GM18867 (cell line): ENCODE measurements around the gene TOX2.
A peak's percentile ranks its signal among the peaks of the same experiment; 100 is the strongest.

Experiments
- ATAC-seq: cut with Tn5 transposase; IDR thresholded peaks from one replicate; pipeline ENCODE4 v1.9.1; 2021; ENCODE audit warnings: mild to moderate bottlenecking, moderate library complexity; ENCODE audit not compliant: unreplicated experiment

TOX2 gene

GRCh38 chr20:43938932-43939761 lies 24.5 kb downstream of the TOX2 start:
- no peak for ATAC-seq

GRCh38 chr20:43939762-43940121 lies 25.1 kb downstream of the TOX2 start:
- no peak for ATAC-seq

GRCh38 chr20:43940518-43941225 lies 26.0 kb downstream of the TOX2 start:
- no peak for ATAC-seq

DNA sequence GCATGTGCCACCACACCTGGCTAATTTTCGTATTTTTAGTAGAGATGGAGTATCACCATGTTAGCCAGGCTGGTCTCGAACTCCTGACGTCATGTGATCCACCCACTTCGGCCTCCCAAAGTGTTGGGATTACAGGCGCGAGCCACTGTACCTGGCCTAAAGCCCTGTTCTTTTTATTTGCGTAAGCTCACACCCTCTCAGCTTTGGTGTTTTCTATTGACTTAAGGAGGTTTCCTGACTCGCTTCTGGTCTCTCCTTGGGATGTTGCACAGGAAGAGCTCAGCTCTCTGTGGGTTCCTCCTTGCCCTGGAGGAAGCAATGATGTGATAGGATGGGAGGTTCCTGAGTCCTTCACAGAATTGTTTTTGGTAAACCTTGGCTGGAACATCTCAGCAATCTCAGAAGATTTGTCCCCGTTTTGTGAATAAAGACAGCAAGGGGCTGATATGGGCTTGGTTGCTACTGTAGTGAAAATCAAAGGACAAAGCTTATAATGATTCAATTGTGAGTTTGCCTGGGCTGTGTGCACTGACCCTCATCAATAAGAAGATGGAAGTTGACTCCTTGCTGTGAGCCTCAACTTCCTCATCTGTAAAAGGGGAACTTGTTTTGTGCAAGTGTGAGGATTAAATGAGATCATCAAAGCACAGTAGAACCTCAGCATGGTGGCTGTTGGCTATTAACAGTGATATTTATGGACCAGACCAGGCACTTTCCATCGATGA lies 27.0 kb downstream of the TOX2 start:
- ATAC-seq: peak; percentile 42

DNA sequence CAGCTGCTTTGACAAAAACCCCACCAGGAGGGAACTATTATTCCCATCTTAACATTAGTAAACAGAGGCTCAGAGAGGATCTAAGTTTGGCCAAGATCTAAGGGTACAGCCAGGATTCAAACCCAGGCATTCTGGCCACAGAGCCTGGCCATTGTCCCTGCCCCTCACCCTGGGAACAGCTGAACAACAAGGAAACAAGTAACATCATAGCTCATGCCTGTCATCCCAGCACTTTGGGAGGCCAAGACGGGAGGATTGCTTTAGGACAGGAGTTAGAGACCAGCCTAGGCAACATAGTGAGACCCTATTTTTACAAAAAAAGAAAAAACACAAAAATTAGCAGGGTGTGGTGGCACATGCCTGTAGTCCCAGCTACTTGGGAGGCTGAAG lies 27.5 kb downstream of the TOX2 start:
- no peak for ATAC-seq

DNA sequence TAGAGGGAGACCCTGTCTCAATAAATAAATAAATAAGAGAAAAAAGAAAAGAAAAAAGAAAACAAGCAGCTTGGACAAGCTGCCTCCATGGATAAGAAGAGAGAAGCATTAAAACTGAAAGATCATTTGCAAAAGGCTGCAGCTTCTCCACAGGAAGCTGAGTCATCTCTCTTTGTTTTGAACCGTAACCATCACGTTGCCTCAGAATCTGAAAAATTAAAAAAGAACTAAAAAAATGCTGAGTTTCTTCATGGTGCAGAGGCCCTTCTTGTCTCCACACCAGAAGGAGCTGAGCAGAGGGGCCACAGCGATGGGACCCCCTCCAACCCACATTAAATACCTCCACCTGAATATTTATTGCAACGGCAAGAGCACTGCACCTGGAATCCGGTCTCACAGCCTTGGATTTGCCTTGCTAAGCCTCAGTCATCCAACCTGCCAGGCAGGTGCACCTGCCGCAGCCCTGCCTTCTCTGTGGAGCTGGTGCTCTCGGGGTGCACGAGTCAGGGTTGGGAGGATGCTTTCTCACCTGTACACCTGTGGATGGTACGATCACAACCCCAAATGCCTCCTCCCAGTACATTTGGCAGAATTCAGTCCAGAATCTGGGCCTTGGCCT lies 28.1 kb downstream of the TOX2 start:
- peak; percentile 58 for ATAC-seq

DNA sequence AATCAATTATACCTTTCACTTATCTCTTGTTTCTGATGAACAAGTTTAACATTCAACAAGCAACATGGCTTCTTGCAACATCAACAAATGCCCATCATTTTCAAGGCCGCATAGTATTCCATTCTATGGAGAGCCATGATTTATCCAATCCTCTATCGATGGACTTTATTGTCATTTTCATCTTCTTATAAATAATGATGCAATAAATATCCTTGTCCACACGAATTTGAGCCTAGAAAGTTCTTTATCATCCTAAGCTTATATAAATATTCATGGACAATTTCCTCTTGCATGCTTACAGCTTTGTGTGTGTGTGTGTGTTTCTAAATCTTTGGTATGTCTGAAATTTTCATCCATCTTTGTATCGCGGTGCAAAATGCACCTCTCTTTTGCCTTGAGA lies 29.1 kb downstream of the TOX2 start:
- ATAC-seq: no peak

DNA sequence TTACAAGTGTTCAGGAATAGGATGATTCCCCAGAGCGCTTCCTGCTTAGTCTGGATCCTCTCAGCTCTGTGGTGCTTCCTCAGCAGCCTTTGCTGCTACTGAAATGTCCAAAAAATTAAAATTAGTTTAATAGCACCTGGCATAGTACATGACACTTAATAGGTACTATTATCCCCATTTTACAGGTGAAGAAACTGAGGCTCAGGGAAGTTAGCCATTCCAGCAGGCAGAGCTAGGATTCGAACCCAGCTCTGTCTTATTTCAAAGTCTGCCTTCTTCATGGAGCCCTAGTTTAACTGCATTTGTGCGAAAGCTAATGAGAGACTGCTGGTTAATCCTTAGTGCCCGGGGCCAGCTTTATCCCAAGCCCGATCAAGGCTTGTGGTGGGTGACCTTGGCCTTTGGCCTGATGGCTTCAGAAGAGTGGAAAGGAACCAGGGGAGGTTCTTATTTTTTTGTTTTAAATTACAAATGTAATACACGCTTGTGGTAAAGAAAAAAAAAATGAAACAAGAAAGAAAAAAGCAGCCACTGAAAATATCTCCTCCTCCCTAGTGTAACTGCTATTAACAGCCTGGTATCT lies 30.1 kb downstream of the TOX2 start:
- ATAC-seq: no peak

GRCh38 chr20:43945391-43946205 lies 30.9 kb downstream of the TOX2 start:
- no peak for ATAC-seq

DNA sequence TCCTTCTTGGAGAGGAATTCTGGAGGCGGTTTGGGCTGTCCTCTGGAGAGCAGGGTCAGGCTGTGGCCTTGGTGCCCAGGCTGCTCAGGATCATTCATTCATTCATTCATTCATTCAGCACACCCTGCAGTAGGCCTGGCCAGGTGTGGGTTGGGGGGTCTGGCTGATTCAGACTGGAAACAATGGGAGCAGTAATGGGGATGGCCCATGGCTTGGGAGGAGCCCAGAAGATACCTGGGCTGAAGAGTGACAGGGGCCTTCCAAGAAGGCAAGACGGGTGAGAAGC lies 31.5 kb downstream of the TOX2 start:
- no peak for ATAC-seq

GRCh38 chr20:43946659-43947315 lies 32.1 kb downstream of the TOX2 start:
- ATAC-seq: no peak

- ATAC-seq: no peak
Measured at GRCh38 chr20:43947316-43947710, 32.7 kb downstream of the TOX2 start.

GRCh38 chr20:43948455-43948854 lies 33.8 kb downstream of the TOX2 start:
- no peak for ATAC-seq

DNA sequence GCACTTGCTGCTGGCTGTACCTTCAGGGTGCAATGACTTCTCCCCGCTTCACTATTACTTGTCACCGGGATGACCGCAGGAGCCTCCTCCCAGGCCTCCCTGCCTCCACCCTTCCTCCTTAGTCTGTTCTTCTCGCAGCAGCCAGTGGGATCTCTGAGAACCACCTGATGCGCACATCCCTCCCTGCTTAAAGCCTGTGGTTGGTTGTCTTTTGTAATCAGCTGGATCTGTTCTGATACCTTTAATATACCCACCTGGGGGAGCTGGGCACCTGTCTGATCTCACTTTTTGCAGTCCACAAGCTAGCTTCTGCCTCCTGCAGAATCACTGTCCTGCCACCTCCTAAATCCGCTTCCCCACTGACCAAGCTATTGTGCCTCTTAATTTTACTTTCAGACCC lies 34.6 kb downstream of the TOX2 start:
- ATAC-seq: no peak

DNA sequence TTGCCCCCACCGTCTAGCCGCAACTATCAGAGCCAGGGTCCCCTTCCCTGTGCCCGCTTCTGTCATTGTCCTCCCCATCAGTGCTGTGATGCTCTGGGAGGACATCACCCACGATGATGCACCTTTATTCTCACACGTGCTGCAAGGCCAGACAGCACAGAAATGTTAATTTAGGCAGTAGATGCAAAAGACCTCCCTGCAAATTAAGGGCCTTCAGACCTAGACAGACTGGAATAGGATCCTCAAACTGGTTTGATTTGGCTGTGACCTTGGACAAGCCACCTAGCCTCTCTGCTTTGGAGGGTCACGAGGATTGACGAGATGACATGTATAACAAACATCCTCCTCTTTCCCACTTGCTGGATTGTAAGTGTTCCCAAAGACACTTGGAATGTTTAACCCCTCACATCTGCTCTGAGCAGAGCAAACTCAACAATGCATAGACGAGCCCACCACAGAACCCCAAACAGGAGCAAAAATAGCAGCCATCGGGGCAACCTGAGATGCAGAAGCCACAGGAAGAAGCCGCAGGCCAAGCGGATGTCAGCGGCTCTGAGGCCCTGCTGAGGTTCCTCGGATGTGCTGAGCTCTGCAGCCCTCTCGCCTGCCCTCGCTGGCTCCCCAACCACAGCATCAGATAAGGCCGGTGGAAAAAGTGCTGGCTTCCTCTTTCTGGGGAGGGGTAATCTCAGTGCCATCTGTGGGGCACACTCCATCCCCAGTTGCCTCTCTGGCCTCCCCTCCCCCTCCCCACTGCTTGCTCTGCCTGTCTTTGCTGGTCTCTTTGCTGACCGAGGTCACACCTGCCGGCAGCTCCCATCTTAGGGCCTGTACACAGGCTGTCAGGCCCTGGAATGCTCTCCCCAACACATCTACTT lies 35.3 kb downstream of the TOX2 start:
- peak; percentile 56 for ATAC-seq

- no peak for ATAC-seq
Measured at GRCh38 chr20:43953919-43954592, 39.4 kb downstream of the TOX2 start.

GRCh38 chr20:43954704-43955061 lies 40.0 kb downstream of the TOX2 start:
- no peak for ATAC-seq

DNA sequence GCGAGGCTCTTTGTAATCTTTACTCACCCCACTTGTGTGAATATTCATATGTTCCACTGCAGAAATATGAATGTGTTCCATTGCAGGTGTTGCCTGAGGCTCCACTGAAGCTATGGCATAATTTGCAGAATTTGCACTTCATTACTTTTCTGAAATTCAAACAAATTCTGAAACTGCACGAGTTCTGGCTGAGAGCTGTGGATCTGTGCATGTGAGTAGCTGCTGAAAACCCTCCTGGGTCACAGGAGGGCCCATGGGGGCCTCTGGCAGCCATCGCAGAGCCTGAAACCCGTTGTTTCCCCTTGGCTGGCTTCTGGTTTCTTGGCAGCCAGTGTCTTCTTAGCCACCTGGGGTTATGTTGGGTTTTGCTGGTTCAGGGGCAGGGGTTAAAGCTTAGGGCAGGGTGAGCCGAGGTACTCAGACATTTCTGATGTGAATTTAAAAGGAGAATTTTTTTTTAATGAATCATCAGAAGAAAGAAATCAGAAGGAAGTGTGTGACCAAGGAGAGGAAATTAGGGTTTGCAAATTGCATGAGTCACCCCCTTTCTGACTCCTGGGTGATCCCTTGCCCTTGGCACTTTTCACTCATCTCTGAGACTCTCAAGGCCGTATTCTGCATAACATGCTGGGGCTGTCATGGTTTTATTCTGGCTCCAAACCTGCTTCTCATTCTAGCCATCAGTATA lies 40.6 kb downstream of the TOX2 start:
- ATAC-seq: peak; percentile 72
